ENCODE data around the gene PRMT3. TPM values are rescaled to one million over a fixed set of nuclear protein-coding genes. Genes with fewer than 3 reads are reported as not detected.
"Not testable (repeated sequence)": the region's sequence is repeated elsewhere in the genome, so short reads cannot be mapped to it uniquely, and the experiment has no call there.

The PRMT3 gene
- total and polyA plus RNA-seq, 4 experiments from 2014 or later, result 6.7 to 19.7 (median 13.0) TPM

DNA sequence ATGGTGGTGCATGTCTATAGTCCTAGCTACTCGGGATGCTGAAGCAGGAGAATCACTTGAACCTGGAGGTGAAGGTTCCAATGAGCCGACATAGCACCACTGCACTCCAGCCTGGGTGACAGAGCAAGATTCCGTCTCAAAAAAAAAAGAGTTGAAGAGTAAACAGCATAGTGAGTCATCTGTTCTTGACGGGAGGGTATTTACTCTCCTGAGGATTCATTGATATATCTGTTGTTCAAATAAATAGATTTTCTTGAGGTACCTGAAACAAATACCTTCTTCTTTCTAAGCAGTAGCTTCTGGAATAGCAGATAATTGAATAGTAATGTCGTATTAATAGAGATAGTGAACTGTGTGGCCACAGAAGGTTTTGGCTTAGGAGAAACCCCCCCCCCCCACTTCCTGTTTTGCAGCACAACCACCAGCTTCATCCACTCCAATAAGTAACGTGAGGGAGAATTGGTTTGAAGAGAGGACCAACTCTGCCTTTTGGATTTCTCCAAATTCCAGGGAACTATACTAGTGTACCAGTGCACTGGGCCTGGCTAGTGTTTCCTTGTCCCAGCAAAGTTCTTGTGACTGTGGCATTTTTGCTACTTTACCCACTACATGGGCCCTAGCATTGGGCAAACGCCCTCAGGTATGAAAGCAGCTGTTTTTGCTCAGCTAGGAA is 90.0 kb downstream of the PRMT3 start:
- Mint-ChIP-seq H3K9me3 (peaks cover 0 to 3% (median 0%) of the 10 kb centered on the region in 8 donors), H3K4me1 (peaks cover 9 to 21% (median 14%) of the 10 kb centered on the region in 4 donors), H3K36me3 (peaks cover 34 to 51% of the 10 kb centered on the region in 2 donors), H3K4me3 (no peak overlapping the region), H3K27me3 (no peaks in the 10 kb centered on the region), H3K27ac (peak overlapping the region in 3 of 7 donors; percentile 31 to 53 (median 37))
- Histone ChIP-seq H3K4me1 (ENCODE audit: insufficient read depth, low read length) (peaks cover 13% of the 10 kb centered on the region), H3K9me3 (ENCODE audit: control insufficient read depth in 1 of 2, low read length in 2 of 2) (no peaks in the 10 kb centered on the region), H3K36me3 (ENCODE audit: insufficient read depth, low read length) (no peaks in the 10 kb centered on the region), H3K27me3 (ENCODE audit: insufficient read depth, low read length) (no peaks in the 10 kb centered on the region), H3K27ac (ENCODE audit: low read depth, low read length) (no peak overlapping the region), H3K4me3 (ENCODE audit: low read length in 2 of 2) (no peak overlapping the region)
- POLR2A ChIA-PET (ENCODE audit: partially characterized antibody), result interaction anchor here (1.0 kb wide), 1 partner anchor 33 kb away, joined by 3 read pairs; no protein-coding TSS in a partner anchor
- intact Hi-C loops (cut with micrococcal nuclease), result no loop called here
- CTCF ChIA-PET (ENCODE audit: partially characterized antibody), result interaction anchor here (1.1 kb wide), 1 partner anchor 24 kb away, joined by 4 read pairs; no protein-coding TSS in a partner anchor
- DNase-seq, result no peak

- ChIA-PET CTCF (ENCODE audit: partially characterized antibody) (no interaction called here), POLR2A (ENCODE audit: partially characterized antibody) (no interaction called here)
- Mint-ChIP-seq H3K27ac (no peak overlapping the region), H3K4me1 (peaks cover 6 to 21% (median 12%) of the 10 kb centered on the region in 4 donors), H3K4me3 (no peak overlapping the region), H3K27me3 (no peaks in the 10 kb centered on the region), H3K36me3 (peaks cover 34 to 52% of the 10 kb centered on the region in 2 donors), H3K9me3 (peaks cover 0 to 3% (median 0%) of the 10 kb centered on the region in 8 donors)
- Histone ChIP-seq H3K4me3 (ENCODE audit: low read length in 2 of 2) (no peak overlapping the region), H3K4me1 (ENCODE audit: insufficient read depth, low read length) (peaks cover 13% of the 10 kb centered on the region), H3K9me3 (ENCODE audit: control insufficient read depth in 1 of 2, low read length in 2 of 2) (no peaks in the 10 kb centered on the region), H3K27me3 (ENCODE audit: insufficient read depth, low read length) (no peaks in the 10 kb centered on the region), H3K36me3 (ENCODE audit: insufficient read depth, low read length) (no peaks in the 10 kb centered on the region), H3K27ac (ENCODE audit: low read depth, low read length) (no peak overlapping the region)
- DNase-seq, result no peak
- intact Hi-C loops (cut with micrococcal nuclease), result no loop called here
Observed at GRCh38 chr11:20479513-20479912, 92.0 kb downstream of the PRMT3 start.

DNA sequence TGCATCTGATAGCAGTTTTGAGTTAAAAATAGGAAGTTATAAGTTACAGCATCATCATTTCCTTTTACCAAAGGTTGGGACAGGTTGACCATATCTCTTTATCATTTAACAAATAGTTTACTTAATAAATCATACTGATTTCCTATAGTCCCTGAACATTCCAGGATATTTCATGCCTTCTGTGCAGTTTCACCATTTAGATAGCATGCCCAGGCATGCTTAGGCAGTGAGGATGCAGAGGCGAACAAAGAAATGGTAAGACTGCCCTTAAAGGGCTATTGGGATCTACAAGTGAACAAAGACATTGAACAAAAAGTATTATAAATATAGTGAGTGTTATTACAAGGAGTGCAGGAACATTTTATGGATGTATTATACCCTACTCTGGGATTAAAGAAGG is 96.4 kb downstream of the PRMT3 start:
- Histone ChIP-seq H3K27ac (ENCODE audit: low read depth, low read length) (no peak overlapping the region), H3K9me3 (ENCODE audit: control insufficient read depth in 1 of 2, low read length in 2 of 2) (no peaks in the 10 kb centered on the region), H3K27me3 (ENCODE audit: insufficient read depth, low read length) (no peaks in the 10 kb centered on the region), H3K36me3 (ENCODE audit: insufficient read depth, low read length) (no peaks in the 10 kb centered on the region), H3K4me3 (ENCODE audit: low read length in 2 of 2) (no peak overlapping the region), H3K4me1 (ENCODE audit: insufficient read depth, low read length) (no peaks in the 10 kb centered on the region)
- POLR2A ChIA-PET (ENCODE audit: partially characterized antibody), result no interaction called here
- Mint-ChIP-seq H3K36me3 (peaks cover 36 to 50% of the 10 kb centered on the region in 2 donors), H3K27me3 (no peaks in the 10 kb centered on the region), H3K4me3 (no peak overlapping the region), H3K27ac (no peak overlapping the region), H3K4me1 (peaks cover 0 to 6% (median 3%) of the 10 kb centered on the region in 4 donors), H3K9me3 (peaks cover 0 to 2% (median 0%) of the 10 kb centered on the region in 8 donors)
- DNase-seq, result no peak
- CTCF ChIA-PET (ENCODE audit: partially characterized antibody), result no interaction called here
- intact Hi-C loops (cut with micrococcal nuclease), result no loop called here

DNA sequence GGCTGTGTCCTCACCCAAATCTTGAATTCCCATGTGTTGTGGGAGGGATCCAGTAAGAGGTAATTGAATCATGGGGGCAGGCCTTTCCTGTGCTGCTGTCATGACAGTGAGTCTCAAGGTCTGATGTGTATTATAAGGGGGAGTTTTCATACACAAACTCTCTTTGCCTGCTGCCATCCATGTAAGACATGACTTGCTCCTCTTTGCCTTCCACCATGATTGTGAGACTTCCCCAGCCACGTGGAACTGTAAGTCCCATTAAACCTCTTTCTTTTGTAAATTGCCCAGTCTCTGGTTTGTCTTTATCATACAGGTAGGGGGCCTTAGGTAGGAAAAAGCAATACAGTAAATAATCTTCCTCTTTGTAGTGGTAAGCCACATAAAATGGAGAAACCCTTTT is 96.9 kb downstream of the PRMT3 start:
- H3K36me3 ChIP-seq (ENCODE audit: insufficient read depth, low read length); H3K27me3 ChIP-seq (ENCODE audit: insufficient read depth, low read length); H3K27ac Mint-ChIP-seq; H3K4me3 Mint-ChIP-seq; H3K27me3 Mint-ChIP-seq; POLR2A ChIA-PET (ENCODE audit: partially characterized antibody); H3K4me3 ChIP-seq (ENCODE audit: low read length in 2 of 2); CTCF ChIA-PET (ENCODE audit: partially characterized antibody); intact Hi-C loops (cut with micrococcal nuclease); H3K4me1 ChIP-seq (ENCODE audit: insufficient read depth, low read length); H3K9me3 ChIP-seq (ENCODE audit: control insufficient read depth in 1 of 2, low read length in 2 of 2); H3K4me1 Mint-ChIP-seq; H3K9me3 Mint-ChIP-seq; H3K27ac ChIP-seq (ENCODE audit: low read depth, low read length); DNase-seq: not testable (repeated sequence)
- peaks cover 31 to 49% of the 10 kb centered on the region in 2 donors for H3K36me3 Mint-ChIP-seq

- Mint-ChIP-seq H3K27me3 (no peaks in the 10 kb centered on the region), H3K4me1 (peaks cover 0 to 4% (median 2%) of the 10 kb centered on the region in 4 donors), H3K4me3 (no peak overlapping the region), H3K27ac (no peak overlapping the region), H3K36me3 (peaks cover 18 to 28% of the 10 kb centered on the region in 2 donors), H3K9me3 (peaks cover 0 to 2% (median 0%) of the 10 kb centered on the region in 8 donors)
- no peak for DNase-seq
- no peaks in the 10 kb centered on the region for H3K9me3 ChIP-seq (ENCODE audit: control insufficient read depth in 1 of 2, low read length in 2 of 2)
- H3K36me3 ChIP-seq (ENCODE audit: insufficient read depth, low read length), result no peaks in the 10 kb centered on the region
- ChIA-PET CTCF (ENCODE audit: partially characterized antibody) (interaction anchor here (1.9 kb wide), 1 partner anchor 10 kb away, joined by 6 read pairs; no protein-coding TSS in a partner anchor), POLR2A (ENCODE audit: partially characterized antibody) (no interaction called here)
- H3K4me1 ChIP-seq (ENCODE audit: insufficient read depth, low read length), result no peaks in the 10 kb centered on the region
- H3K27ac ChIP-seq (ENCODE audit: low read depth, low read length), result no peak overlapping the region
- intact Hi-C loops (cut with micrococcal nuclease), result no loop called here
- H3K27me3 ChIP-seq (ENCODE audit: insufficient read depth, low read length), result no peaks in the 10 kb centered on the region
- H3K4me3 ChIP-seq (ENCODE audit: low read length in 2 of 2), result no peak overlapping the region
Observed at GRCh38 chr11:20488352-20488751, 100.8 kb downstream of the PRMT3 start.

- Histone ChIP-seq H3K36me3 (ENCODE audit: insufficient read depth, low read length) (no peaks in the 10 kb centered on the region), H3K4me3 (ENCODE audit: low read length in 2 of 2) (no peak overlapping the region), H3K27me3 (ENCODE audit: insufficient read depth, low read length) (no peaks in the 10 kb centered on the region), H3K4me1 (ENCODE audit: insufficient read depth, low read length) (no peaks in the 10 kb centered on the region), H3K27ac (ENCODE audit: low read depth, low read length) (no peak overlapping the region), H3K9me3 (ENCODE audit: control insufficient read depth in 1 of 2, low read length in 2 of 2) (no peaks in the 10 kb centered on the region)
- intact Hi-C loops (cut with micrococcal nuclease), result no loop called here
- Mint-ChIP-seq H3K27ac (peak overlapping the region in 1 of 7 donors; percentile 10), H3K36me3 (peaks cover 15 to 19% of the 10 kb centered on the region in 2 donors), H3K4me1 (peaks cover 0 to 4% (median 2%) of the 10 kb centered on the region in 4 donors), H3K9me3 (peaks cover 0 to 1% (median 0%) of the 10 kb centered on the region in 8 donors), H3K27me3 (no peaks in the 10 kb centered on the region), H3K4me3 (no peak overlapping the region)
- ChIA-PET POLR2A (ENCODE audit: partially characterized antibody) (no interaction called here), CTCF (ENCODE audit: partially characterized antibody) (interaction anchor here (1.9 kb wide), 1 partner anchor 9 kb away, joined by 6 read pairs; no protein-coding TSS in a partner anchor)
- DNase-seq, result no peak
Observed at GRCh38 chr11:20489948-20490347, 102.4 kb downstream of the PRMT3 start.

DNA sequence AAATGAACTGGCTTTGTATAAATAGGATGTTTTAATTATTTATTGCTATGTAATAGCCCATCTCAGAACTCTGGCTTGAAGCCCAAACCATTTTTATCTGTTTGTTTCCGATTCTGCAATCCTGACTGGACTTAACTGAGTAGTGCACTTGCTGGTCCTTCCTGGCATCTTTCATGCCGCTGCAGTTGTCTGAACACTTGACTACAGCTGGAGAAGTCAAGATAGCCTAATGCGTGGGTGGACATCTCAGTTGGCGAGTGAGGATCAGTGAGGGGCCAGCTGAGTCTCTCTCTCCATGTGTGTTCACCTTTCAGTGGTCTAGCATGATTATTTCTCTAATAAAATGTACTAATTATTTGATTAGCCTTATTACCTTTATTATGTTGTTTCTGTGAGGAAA is 105.8 kb downstream of the PRMT3 start:
- Mint-ChIP-seq H3K4me1 (peaks cover 0 to 3% (median under 1%) of the 10 kb centered on the region in 4 donors), H3K27me3 (no peaks in the 10 kb centered on the region), H3K4me3 (no peak overlapping the region), H3K27ac (no peak overlapping the region), H3K36me3 (peaks cover 31 to 33% of the 10 kb centered on the region in 2 donors), H3K9me3 (no peaks in the 10 kb centered on the region)
- Histone ChIP-seq H3K9me3 (ENCODE audit: control insufficient read depth in 1 of 2, low read length in 2 of 2) (no peaks in the 10 kb centered on the region), H3K27ac (ENCODE audit: low read depth, low read length) (no peak overlapping the region), H3K36me3 (ENCODE audit: insufficient read depth, low read length) (no peaks in the 10 kb centered on the region), H3K4me3 (ENCODE audit: low read length in 2 of 2) (no peak overlapping the region), H3K4me1 (ENCODE audit: insufficient read depth, low read length) (no peaks in the 10 kb centered on the region), H3K27me3 (ENCODE audit: insufficient read depth, low read length) (no peaks in the 10 kb centered on the region)
- CTCF ChIA-PET (ENCODE audit: partially characterized antibody), result no interaction called here
- no peak for DNase-seq
- intact Hi-C loops (cut with micrococcal nuclease), result no loop called here
- POLR2A ChIA-PET (ENCODE audit: partially characterized antibody), result no interaction called here
